Head of caudate nucleus (tissue), 42 donors: ENCODE data around the gene CCDC92B.
A peak's percentile ranks its signal among the peaks of the same experiment; 100 is the strongest.
"Not testable (repeated sequence)": the region's sequence is repeated elsewhere in the genome, so short reads cannot be mapped to it uniquely, and the experiment has no call there.

ENCODE experiments used
- DNase-seq, 42 donors: peaks; one replicate each; pipeline versions ENCODE4 v3.0.0 to v3.0.0-alpha.2; 2020 to 2021; ENCODE audit warnings: mixed read lengths in 7 of 42
- intact Hi-C: fragments of 100-400 bp; cut with DNase I; formaldehyde crosslinking; loops from one replicate; pipeline ENCODE4 v1.15.0; 2022

The CCDC92B gene

DNA sequence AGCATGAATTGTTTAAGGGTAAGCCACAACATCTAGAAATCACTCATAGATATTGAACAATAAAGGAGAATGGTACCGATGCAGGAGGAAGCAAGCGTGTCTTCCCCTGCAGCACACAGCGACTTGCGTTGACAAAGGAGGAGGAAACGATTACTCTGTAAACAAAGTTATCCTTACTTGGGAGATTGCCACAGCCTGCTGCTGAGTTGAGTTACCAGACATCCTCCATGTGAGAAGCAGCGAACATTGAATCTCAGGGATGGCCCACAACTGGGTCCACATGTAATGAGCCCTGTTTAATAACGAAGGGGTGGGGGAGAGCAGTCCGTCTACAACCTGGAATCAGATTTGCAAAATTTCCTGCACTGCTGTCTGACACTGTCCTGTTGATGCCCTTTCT lies 65.5 kb downstream of the CCDC92B start:
- intact Hi-C loops: no loop called here
- peak in 1 of 42 donors; percentile 12 for DNase-seq

DNA sequence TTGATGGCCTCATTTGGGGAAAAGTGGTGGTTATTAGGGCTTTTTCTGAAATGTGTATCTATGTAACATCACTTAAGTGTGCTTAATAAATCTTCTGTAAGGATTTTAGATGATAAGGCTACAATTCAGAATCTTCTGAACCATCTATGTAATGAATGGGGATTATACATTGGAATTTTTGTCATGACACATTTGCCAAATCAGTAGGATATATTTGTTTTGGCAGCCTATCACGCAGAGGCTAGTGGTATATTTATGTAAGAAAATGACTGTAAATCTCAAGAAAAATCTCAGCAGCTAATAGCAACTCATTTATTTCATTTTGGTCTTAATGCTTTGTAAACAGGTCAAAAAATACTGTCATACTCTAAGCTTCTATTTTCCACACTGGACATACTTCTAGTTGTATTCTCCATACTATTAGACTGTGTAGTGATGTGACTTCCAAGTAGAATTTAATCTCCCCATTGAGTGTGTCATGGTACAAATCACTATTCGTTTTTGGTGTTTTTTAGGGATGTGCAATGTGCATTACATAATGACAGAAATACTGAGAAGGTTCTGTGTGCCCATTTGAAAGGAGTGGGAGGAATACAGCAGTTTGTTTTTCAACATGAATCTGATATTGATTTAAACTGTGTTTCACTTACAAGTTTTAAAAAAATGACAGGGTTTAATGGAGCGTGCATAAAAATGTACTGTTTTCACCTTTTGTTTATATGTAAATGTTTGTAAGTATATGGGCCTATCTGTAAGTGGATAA lies 67.1 kb downstream of the CCDC92B start:
- intact Hi-C loops: no loop called here
- no peak for DNase-seq

DNA sequence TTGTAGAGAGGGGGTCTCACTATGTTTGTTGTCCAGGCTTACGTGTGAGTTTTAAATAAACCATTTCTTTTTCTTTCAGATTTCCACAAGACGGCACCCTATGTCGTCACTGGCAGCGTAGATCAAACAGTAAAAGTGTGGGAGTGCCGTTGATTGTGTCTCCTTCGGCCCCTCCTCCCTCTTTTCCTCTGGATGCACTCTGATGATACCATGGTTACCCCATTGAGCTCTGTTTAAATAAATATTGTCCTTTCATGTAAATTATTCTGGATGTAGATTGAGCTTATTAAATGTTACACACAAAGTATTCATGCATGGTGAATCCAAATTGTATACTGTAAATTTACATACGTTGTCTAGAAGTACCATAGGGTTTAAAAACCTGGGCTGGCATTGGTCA lies 67.8 kb downstream of the CCDC92B start:
- intact Hi-C loops: no loop called here
- no peak for DNase-seq

DNA sequence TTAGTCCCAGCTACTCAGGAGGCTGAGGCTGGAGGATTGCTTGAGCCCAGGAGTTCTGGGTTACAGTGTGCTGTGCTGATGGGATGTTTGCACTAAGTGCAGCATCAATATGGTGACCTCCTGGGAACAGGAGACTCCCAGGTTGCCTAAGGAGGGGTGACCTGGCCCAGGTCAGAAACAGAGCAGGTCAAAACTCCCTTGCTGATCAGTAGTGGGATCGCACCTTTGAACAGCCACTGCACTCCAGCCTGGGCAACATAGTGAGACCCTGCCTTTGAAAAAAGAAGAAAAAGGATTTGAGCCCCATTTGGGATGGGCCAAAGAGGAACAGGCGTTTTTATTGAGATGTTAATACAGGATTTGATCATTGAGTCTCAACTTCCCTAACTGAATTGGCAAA lies 68.5 kb downstream of the CCDC92B start:
- DNase-seq: no peak
- intact Hi-C loops: no loop called here

GRCh38 chr17:2679247-2679646 lies 70.2 kb downstream of the CCDC92B start:
- DNase-seq, intact Hi-C loops: not testable (repeated sequence)
